HCT116 (cell line): ENCODE results near the gene MIEF2. TPM values are rescaled to one million over a fixed set of nuclear protein-coding genes. Genes with fewer than 3 reads are reported as not detected.
A peak's percentile ranks its signal among the peaks of the same experiment; 100 is the strongest.

ENCODE experiments used
- ATAC-seq: fragments of 200-7000 bp; cut with Tn5 transposase; 2 replicates; pipeline ENCODE4 v1.9.1; 2020; ENCODE audit warnings: mild to moderate bottlenecking, moderate library complexity
- BruUV-seq: library from RNA; stranded (reverse); fragments of 400-500 nt; replicated peaks from 2 replicates; lab custom pipeline; 2021; lab: Mats Ljungman, UMichigan
- CTCF ChIA-PET: fragments of 300-600 bp; sonication (Branson Sonifier 250); formaldehyde crosslinking; loops from one replicate; lab custom pipeline; 2021; ENCODE audit warnings: antibody characterized with exemption; lab: Charles Lee
- POLR2A ChIA-PET: fragments of 300-600, 350-600 bp; sonication (Branson Sonifier 250); formaldehyde crosslinking; loops from one replicate; lab custom pipeline; 2021; ENCODE audit warnings: antibody characterized with exemption; lab: Charles Lee
- RAD21 ChIA-PET, 2 experiments: fragments of 300-600 bp; sonication (Branson Sonifier 250); formaldehyde crosslinking; loops; one replicate each; lab custom pipeline; 2023; ENCODE audit warnings: low total read pairs in 2 of 2; ENCODE audit not compliant: uncharacterized antibody in 2 of 2, unreplicated experiment in 2 of 2, low non-redundant PET in 1 of 2; lab: Charles Lee
- DNase-seq: peaks from one replicate; pipeline ENCODE4 v3.0.0-alpha.2; 2010; ENCODE audit warnings: low read depth, low spot score
- H2AFZ ChIP-seq: fragments of 200-600 bp; shearing (Covaris generic), sonication (generic); 2 replicates; pipeline ENCODE4 v1.6.1; 2017; ENCODE audit warnings: low read depth, mixed run types, mixed read lengths, antibody characterized with exemption, low read length; ENCODE audit not compliant: poor library complexity, severe bottlenecking
- H3K27ac ChIP-seq: 2 replicates; pipeline ENCODE4 v1.5.1; 2012; ENCODE audit warnings: low read depth, low read length
- H3K27me3 ChIP-seq: fragments of 200-600 bp; sonication (generic); 2 replicates; pipeline ENCODE4 v1.6.1; 2016; ENCODE audit warnings: mixed run types, low read length, mixed read lengths; ENCODE audit not compliant: insufficient read depth
- H3K36me3 ChIP-seq, 2 experiments: fragments of 200-500 bp in 1 of 2; fragments of 200-600 bp in 1 of 2; sonication (Bioruptor generic) in 1 of 2; sonication (generic) in 1 of 2; 2 replicates each; pipeline versions ENCODE4 v1.5.1 to v1.6.1; 2014 to 2016; ENCODE audit warnings: low read length in 2 of 2, inconsistent platforms in 1 of 2, mixed read lengths in 1 of 2, mixed run types in 1 of 2; ENCODE audit not compliant: insufficient read depth in 2 of 2, control insufficient read depth in 1 of 2
- H3K4me1 ChIP-seq, 2 experiments: fragments of 200-600 bp in 1 of 2; sonication (generic) in 1 of 2; 2 replicates each; pipeline versions ENCODE4 v1.5.1 to v1.6.1; 2012 to 2017; ENCODE audit warnings: low read length in 2 of 2, inconsistent platforms in 1 of 2, mild to moderate bottlenecking in 1 of 2, mixed read lengths in 1 of 2, mixed run types in 1 of 2, moderate library complexity in 1 of 2; ENCODE audit not compliant: insufficient read depth in 2 of 2, control insufficient read depth in 1 of 2
- H3K4me2 ChIP-seq: fragments of 200-600 bp; sonication (generic); 2 replicates; pipeline ENCODE4 v1.6.1; 2017; ENCODE audit warnings: mixed run types, low read length, mixed read lengths
- H3K4me3 ChIP-seq, 2 experiments: fragments of 200-600 bp in 1 of 2; sonication (generic) in 1 of 2; replicated peaks in 1 of 2; 2 replicates each; pipeline ENCODE4 v1.5.1; 2011 to 2016; ENCODE audit warnings: low read length in 2 of 2, control low read depth in 1 of 2, low read depth in 1 of 2, mild to moderate bottlenecking in 1 of 2, mixed read lengths in 1 of 2, mixed run types in 1 of 2
- H3K79me2 ChIP-seq: fragments of 200-600 bp; sonication (generic); 2 replicates; pipeline ENCODE4 v1.6.1; 2017; ENCODE audit warnings: mild to moderate bottlenecking, mixed run types, low read length, moderate library complexity, mixed read lengths; ENCODE audit not compliant: insufficient read depth
- H3K9ac ChIP-seq: fragments of 200-600 bp; sonication (generic); 2 replicates; pipeline ENCODE4 v1.6.1; 2016; ENCODE audit warnings: low read length, mixed read lengths
- H3K9me2 ChIP-seq: fragments of 200-600 bp; sonication (generic), shearing (Covaris generic); 2 replicates; pipeline ENCODE4 v1.6.1; 2017; ENCODE audit warnings: mixed run types, mild to moderate bottlenecking, moderate library complexity; ENCODE audit not compliant: insufficient read depth
- H3K9me3 ChIP-seq, 2 experiments: fragments of 200-500 bp in 1 of 2; fragments of 200-600 bp in 1 of 2; sonication (Bioruptor generic) in 1 of 2; sonication (generic) in 1 of 2; 2 replicates each; pipeline ENCODE4 v1.6.1; 2014 to 2017; ENCODE audit warnings: low read length in 2 of 2, mixed read lengths in 2 of 2, inconsistent platforms in 1 of 2, low read depth in 1 of 2, mild to moderate bottlenecking in 1 of 2, mixed run types in 1 of 2, moderate library complexity in 1 of 2; ENCODE audit not compliant: control insufficient read depth in 1 of 2, insufficient read depth in 1 of 2
- H4K20me1 ChIP-seq: fragments of 200-600 bp; sonication (generic), shearing (Covaris generic); 2 replicates; pipeline ENCODE4 v1.6.1; 2017; ENCODE audit warnings: mixed run types, mild to moderate bottlenecking, moderate library complexity; ENCODE audit not compliant: insufficient read depth
- CBX3 ChIP-seq: IDR thresholded peaks from 2 replicates; pipeline ENCODE4 v1.6.1; 2012; ENCODE audit warnings: low read depth
- CEBPB ChIP-seq: IDR thresholded peaks from 2 replicates; pipeline ENCODE4 v1.6.1; 2012; ENCODE audit warnings: low read depth
- CTCF ChIP-seq, 3 experiments: fragments of 200-600 bp in 1 of 3; sonication (generic) in 1 of 3; IDR thresholded peaks in 2 of 3; conservative IDR thresholded peaks in 1 of 3; 2 replicates each; pipeline ENCODE4 v1.5.1; 2012 to 2017; ENCODE audit warnings: low read depth in 2 of 3, low read length in 2 of 3, antibody characterized with exemption in 1 of 3, borderline replicate concordance in 1 of 3, control low read depth in 1 of 3, mild to moderate bottlenecking in 1 of 3, mixed read lengths in 1 of 3, mixed run types in 1 of 3, moderate library complexity in 1 of 3; ENCODE audit not compliant: insufficient read depth in 1 of 3
- ELF1 ChIP-seq: IDR thresholded peaks from 2 replicates; pipeline ENCODE4 v1.6.1; 2012; ENCODE audit warnings: low read depth, borderline replicate concordance
- EZH2phosphoT487 ChIP-seq: fragments of 200-600 bp; IDR thresholded peaks from 2 replicates; pipeline ENCODE4 v1.6.1; 2018; ENCODE audit warnings: antibody characterized with exemption, borderline replicate concordance
- JUND ChIP-seq: IDR thresholded peaks from 2 replicates; pipeline ENCODE4 v1.6.1; 2012
- POLR2AphosphoS5 ChIP-seq: IDR thresholded peaks from 2 replicates; pipeline ENCODE4 v1.6.1; 2011; ENCODE audit warnings: mild to moderate bottlenecking, low read depth, low read length, moderate library complexity
- SIN3A ChIP-seq: IDR thresholded peaks from 2 replicates; pipeline ENCODE4 v1.6.1; 2012; ENCODE audit warnings: low read depth
- SP1 ChIP-seq: IDR thresholded peaks from 2 replicates; pipeline ENCODE4 v1.6.1; 2012; ENCODE audit warnings: low read depth
- YY1 ChIP-seq: IDR thresholded peaks from 2 replicates; pipeline ENCODE4 v1.6.1; 2011; ENCODE audit warnings: low read length, low read depth, moderate library complexity, mild to moderate bottlenecking; ENCODE audit not compliant: insufficient replicate concordance; ENCODE audit errors: extremely low read depth
- ZFX ChIP-seq: fragments of 450-650 bp; IDR thresholded peaks from 2 replicates; pipeline ENCODE4 v1.6.1; 2017
- intact Hi-C: fragments of 100-400 bp; cut with micrococcal nuclease; formaldehyde crosslinking; loops from 2 replicates; pipeline ENCODE4 v1.10.0; 2022
- total RNA-seq: library from RNA; stranded (reverse); gene quantifications from one replicate; pipeline ENCODE4 v1.2.1, GENCODE V29; 2021; ENCODE audit not compliant: unreplicated experiment
- TF ChIP-seq, protein P1 (sequence below): IDR thresholded peaks from 2 replicates; pipeline ENCODE4 v1.6.1; 2012

Gene MIEF2
- total RNA-seq, 1 experiment from 2014 or later: 9.3 TPM

DNA sequence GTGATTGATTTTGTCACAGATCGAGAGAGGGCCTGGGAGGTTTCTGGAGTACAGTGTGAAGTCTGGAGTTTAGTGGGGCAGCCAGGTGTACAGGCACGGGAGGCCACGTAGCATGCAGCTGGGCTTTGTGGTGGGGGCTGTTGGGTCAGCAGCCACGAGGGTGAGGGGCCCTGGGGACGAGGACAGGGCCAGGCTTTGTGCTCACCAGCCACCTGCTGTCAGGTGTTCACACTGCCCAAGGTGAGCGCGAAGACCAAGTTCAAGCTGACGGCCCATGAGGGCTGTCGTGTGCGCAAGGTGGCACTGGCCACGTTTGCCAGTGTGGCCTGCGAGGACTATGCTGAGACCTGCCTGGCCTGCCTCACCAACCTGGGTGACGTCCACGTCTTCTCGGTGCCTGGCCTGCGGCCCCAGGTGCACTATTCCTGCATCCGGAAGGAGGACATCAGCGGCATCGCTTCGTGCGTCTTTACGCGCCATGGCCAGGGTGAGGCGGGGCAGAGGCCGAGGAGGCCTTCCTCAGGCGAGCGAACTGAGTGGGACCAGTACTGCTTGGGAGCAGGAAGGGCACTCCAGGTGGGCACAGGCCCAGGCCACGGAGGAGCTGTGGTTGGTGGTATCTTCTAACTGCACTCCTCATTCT lies 19.1 kb upstream of the MIEF2 start:
- RAD21 ChIA-PET: no interaction called here
- BruUV-seq: no TSS peak
- Histone ChIP-seq H3K36me3 (peaks cover 13 to 16% of the 10 kb centered on the region in 2 experiments), H3K9me3 (no peaks in the 10 kb centered on the region), H2AFZ (no peak overlapping the region), H4K20me1 (no peaks in the 10 kb centered on the region), H3K4me3 (no peak overlapping the region), H3K9ac (no peak overlapping the region), H3K9me2 (no peaks in the 10 kb centered on the region), H3K27ac (no peak overlapping the region), H3K4me1 (no peaks in the 10 kb centered on the region), H3K4me2 (no peak overlapping the region), H3K27me3 (no peaks in the 10 kb centered on the region), H3K79me2 (no peaks in the 10 kb centered on the region)
- POLR2A ChIA-PET: no interaction called here
- CTCF ChIA-PET: no interaction called here
- ATAC-seq: peak; percentile 64
- TF ChIP-seq ZFX (0 out of 2 replicates have a peak, but pooled peaks have one; percentile 3), CEBPB (no peak), CTCF (IDR thresholded peaks at IDR 0.05 in 2 of 3, conservative IDR thresholded peaks at IDR 0.05 in 1 of 3; ENCODE audit: borderline replicate concordance in 1 of 3, insufficient read depth in 1 of 3, low read depth in 2 of 3, low read length in 2 of 3) (peak in 2 of 3 experiments; percentile 4 to 30; a peak in 1 of 6 replicates), ELF1 (no peak)
- intact Hi-C loops: no loop called here
- DNase-seq: no peak

- BruUV-seq: TSS peak; percentile 72
- H3K36me3 ChIP-seq: peaks cover 17 to 38% of the 10 kb centered on the region in 2 experiments
- no peak for TF ChIP-seq CBX3
- TF ChIP-seq, protein P1, sequence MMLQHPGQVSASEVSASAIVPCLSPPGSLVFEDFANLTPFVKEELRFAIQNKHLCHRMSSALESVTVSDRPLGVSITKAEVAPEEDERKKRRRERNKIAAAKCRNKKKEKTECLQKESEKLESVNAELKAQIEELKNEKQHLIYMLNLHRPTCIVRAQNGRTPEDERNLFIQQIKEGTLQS: no peak
- TF ChIP-seq JUND: no peak
- no peak for TF ChIP-seq EZH2phosphoT487
- no peak for TF ChIP-seq ZFX
- no peak for TF ChIP-seq ELF1
- no peak for TF ChIP-seq SP1
- no peak for TF ChIP-seq POLR2AphosphoS5
- no peak for TF ChIP-seq SIN3A
- no peak for TF ChIP-seq YY1
- intact Hi-C loops: no loop called here
- H3K4me1 ChIP-seq: peaks cover 0 to 12% of the 10 kb centered on the region in 2 experiments; a peak in 2 of 4 replicates
- H3K9me2 ChIP-seq: no peaks in the 10 kb centered on the region
- H4K20me1 ChIP-seq: peaks cover 6% of the 10 kb centered on the region; the same call in 1 of the 2 replicates
- no peak for ATAC-seq
- no peaks in the 10 kb centered on the region for H3K27me3 ChIP-seq
- no peak overlapping the region for H3K4me3 ChIP-seq
- RAD21 ChIA-PET: no interaction called here
- no peak overlapping the region for H3K4me2 ChIP-seq
- DNase-seq: no peak
- no peak overlapping the region for H3K9ac ChIP-seq
- H2AFZ ChIP-seq: no peak overlapping the region
- POLR2A ChIA-PET: no interaction called here
- H3K27ac ChIP-seq: no peak overlapping the region
- CTCF ChIA-PET: no interaction called here
- no peaks in the 10 kb centered on the region for H3K79me2 ChIP-seq
- H3K9me3 ChIP-seq: no peaks in the 10 kb centered on the region
Observed at GRCh38 chr17:18245038-18245776, 15.3 kb upstream of the MIEF2 start.
